Vagina (tissue), 2 donors: Measurements from ENCODE around the gene ZNF385B. TPM values are rescaled to one million over a fixed set of nuclear protein-coding genes. Genes with fewer than 3 reads are reported as not detected.

ENCODE experiments used
- DNase-seq, 2 donors: peaks; one replicate each; pipeline ENCODE4 v3.0.0-alpha.2; 2017; ENCODE audit errors: extremely low spot score in 2 of 2
- H3K27ac ChIP-seq: fragments of 200-600 bp; sonication (generic); one replicate; pipeline ENCODE4 v1.5.1; 2019
- H3K27me3 ChIP-seq: fragments of 200-600 bp; sonication (generic); one replicate; pipeline ENCODE4 v1.5.1; 2019
- H3K36me3 ChIP-seq, 2 donors: fragments of 200-600 bp; sonication (generic); one replicate each; pipeline ENCODE4 v1.5.1; 2017 to 2019
- H3K4me1 ChIP-seq: fragments of 200-600 bp; sonication (generic); one replicate; pipeline ENCODE4 v1.5.1; 2019
- H3K4me3 ChIP-seq, 2 donors: fragments of 200-600 bp; sonication (generic); 1 replicate in 1 of 2; 2 replicates in 1 of 2; pipeline ENCODE4 v1.5.1; 2016 to 2019
- H3K9me3 ChIP-seq: fragments of 200-600 bp; sonication (generic); one replicate; pipeline ENCODE4 v1.5.1; 2019
- CTCF ChIP-seq, 3 experiments: fragments of 450-650 bp in 2 of 3; fragments of 200-600 bp in 1 of 3; sonication (generic) in 1 of 3; IDR thresholded peaks; one replicate each; pipeline ENCODE4 v1.5.1; 2017 to 2019; ENCODE audit warnings: antibody characterized with exemption in 3 of 3, mild to moderate bottlenecking in 2 of 3, moderate library complexity in 2 of 3
- POLR2A ChIP-seq, 2 donors: fragments of 450-650 bp; IDR thresholded peaks; one replicate each; pipeline ENCODE4 v1.6.1; 2017; ENCODE audit warnings: antibody characterized with exemption in 2 of 2, mild to moderate bottlenecking in 2 of 2, moderate library complexity in 2 of 2
- POLR2AphosphoS5 ChIP-seq, 2 donors: sonication (generic); formaldehyde crosslinking; IDR thresholded peaks; one replicate each; pipeline ENCODE4 v1.9.0; 2017; ENCODE audit warnings: antibody characterized with exemption in 2 of 2, mild to moderate bottlenecking in 2 of 2, low read depth in 1 of 2; ENCODE audit not compliant: insufficient read depth in 1 of 2
- intact Hi-C: fragments of 100-400 bp; cut with DNase I; formaldehyde crosslinking; loops from one replicate; pipeline ENCODE4 v1.15.1; 2023
- total RNA-seq: library from RNA; depleted of rRNA; stranded (reverse); fragments of >200 nt; gene quantifications from one replicate; pipeline ENCODE4 v1.2.3, GENCODE V29; 2016

The ZNF385B gene
- total RNA-seq, 1 donor from 2014 or later: 11.5 TPM

- TF ChIP-seq CTCF (IDR thresholded peaks at IDR 0.05): no peak
- no peak for TF ChIP-seq POLR2AphosphoS5 (IDR thresholded peaks at IDR 0.05; ENCODE audit: insufficient read depth in 1 of 2, low read depth in 1 of 2)
- TF ChIP-seq POLR2A (IDR thresholded peaks at IDR 0.05): no peak
- intact Hi-C loops: no loop called here
- DNase-seq: no peak
- H3K9me3 ChIP-seq: no peaks in the 10 kb centered on the region
- no peak overlapping the region for H3K4me3 ChIP-seq
- H3K4me1 ChIP-seq: no peaks in the 10 kb centered on the region
- H3K36me3 ChIP-seq: no peaks in the 10 kb centered on the region
- H3K27ac ChIP-seq: no peak overlapping the region
- H3K27me3 ChIP-seq: no peaks in the 10 kb centered on the region
These were observed 413.5 kb downstream of the ZNF385B start for GRCh38 chr2:179447839-179448447.

GRCh38 chr2:179447421-179447820, 414.0 kb downstream of the ZNF385B start:
- H3K27ac ChIP-seq: no peak overlapping the region
- no peak for TF ChIP-seq POLR2AphosphoS5 (IDR thresholded peaks at IDR 0.05; ENCODE audit: insufficient read depth in 1 of 2, low read depth in 1 of 2)
- no peak for TF ChIP-seq CTCF (IDR thresholded peaks at IDR 0.05)
- no peak for TF ChIP-seq POLR2A (IDR thresholded peaks at IDR 0.05)
- H3K9me3 ChIP-seq: no peaks in the 10 kb centered on the region
- H3K27me3 ChIP-seq: no peaks in the 10 kb centered on the region
- no peaks in the 10 kb centered on the region for H3K36me3 ChIP-seq
- no peaks in the 10 kb centered on the region for H3K4me1 ChIP-seq
- intact Hi-C loops: no loop called here
- no peak for DNase-seq
- no peak overlapping the region for H3K4me3 ChIP-seq

GRCh38 chr2:179446476-179447141, 414.8 kb downstream of the ZNF385B start:
- Histone ChIP-seq H3K4me3 (no peak overlapping the region), H3K27ac (no peak overlapping the region), H3K36me3 (no peaks in the 10 kb centered on the region), H3K9me3 (no peaks in the 10 kb centered on the region), H3K4me1 (no peaks in the 10 kb centered on the region), H3K27me3 (no peaks in the 10 kb centered on the region)
- intact Hi-C loops: no loop called here
- no peak for TF ChIP-seq POLR2AphosphoS5 (IDR thresholded peaks at IDR 0.05; ENCODE audit: insufficient read depth in 1 of 2, low read depth in 1 of 2)
- no peak for TF ChIP-seq CTCF (IDR thresholded peaks at IDR 0.05)
- TF ChIP-seq POLR2A (IDR thresholded peaks at IDR 0.05): no peak
- DNase-seq: no peak

GRCh38 chr2:179444056-179444455, 417.4 kb downstream of the ZNF385B start:
- no peak for DNase-seq

More at GRCh38 chr2:179444056-179444455, 417.4 kb downstream of the ZNF385B start:
- H3K27ac ChIP-seq: no peak overlapping the region
- no peak for TF ChIP-seq POLR2AphosphoS5 (IDR thresholded peaks at IDR 0.05; ENCODE audit: insufficient read depth in 1 of 2, low read depth in 1 of 2)
- TF ChIP-seq POLR2A (IDR thresholded peaks at IDR 0.05): no peak
- TF ChIP-seq CTCF (IDR thresholded peaks at IDR 0.05): no peak
- H3K4me3 ChIP-seq: no peak overlapping the region
- intact Hi-C loops: no loop called here
- no peaks in the 10 kb centered on the region for H3K27me3 ChIP-seq
- no peaks in the 10 kb centered on the region for H3K9me3 ChIP-seq
- H3K36me3 ChIP-seq: no peaks in the 10 kb centered on the region
- H3K4me1 ChIP-seq: no peaks in the 10 kb centered on the region
